ENCODE measurements around the gene CCDC188. TPM values are rescaled to one million over a fixed set of nuclear protein-coding genes. Genes with fewer than 3 reads are reported as not detected.

Gene CCDC188
- total and polyA plus RNA-seq, 2 of the 8 experiments (the other 6 are each of a cell fraction or from before 2014, with no cell fraction given) = not detected

DNA sequence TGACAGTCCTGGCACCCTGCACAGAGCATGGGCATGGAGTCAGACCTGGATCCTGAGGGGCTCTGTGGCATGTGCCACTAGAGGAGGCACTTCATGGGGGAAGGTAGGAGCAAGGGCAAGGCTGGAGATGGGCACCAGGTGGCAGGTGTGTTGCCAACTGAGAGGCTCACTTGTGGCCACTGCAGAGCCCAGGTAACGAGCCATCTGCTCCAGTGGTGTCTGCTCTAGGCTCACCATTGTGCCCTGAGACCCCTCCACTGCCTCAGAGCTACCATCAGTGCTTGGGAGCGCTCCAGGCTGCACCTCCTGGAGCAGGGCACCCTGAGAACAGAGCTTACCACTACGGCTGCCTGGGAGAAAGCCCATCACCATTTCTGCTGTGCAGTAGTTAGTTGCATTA is 20.5 kb downstream of the CCDC188 start (continued):
- no peak for TF ChIP-seq NANOG (IDR thresholded peaks at IDR 0.05; ENCODE audit: insufficient read depth, low read depth, low read length, poor library complexity, severe bottlenecking)
- no peak for TF ChIP-seq YY1 (IDR thresholded peaks at IDR 0.05; ENCODE audit: low read depth, low read length)
- no peak for TF ChIP-seq ASH2L (IDR thresholded peaks at IDR 0.05; ENCODE audit: low read length)
- no peak for TF ChIP-seq JUND (IDR thresholded peaks at IDR 0.05; ENCODE audit: low read length)
- no peak for TF ChIP-seq SP2 (IDR thresholded peaks at IDR 0.05; ENCODE audit: low read length)
- TF ChIP-seq RFX5 (IDR thresholded peaks at IDR 0.05; ENCODE audit: borderline replicate concordance, low read depth, low read length) = no peak
- TF ChIP-seq SUZ12 (IDR thresholded peaks at IDR 0.05; ENCODE audit: low read length) = no peak
- TF ChIP-seq, protein P1, sequence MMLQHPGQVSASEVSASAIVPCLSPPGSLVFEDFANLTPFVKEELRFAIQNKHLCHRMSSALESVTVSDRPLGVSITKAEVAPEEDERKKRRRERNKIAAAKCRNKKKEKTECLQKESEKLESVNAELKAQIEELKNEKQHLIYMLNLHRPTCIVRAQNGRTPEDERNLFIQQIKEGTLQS (IDR thresholded peaks at IDR 0.05; ENCODE audit: insufficient read depth, low read depth, low read length) = no peak
